ENCODE data around the gene ECHDC3. TPM values are rescaled to one million over a fixed set of nuclear protein-coding genes. Genes with fewer than 3 reads are reported as not detected.
"Not testable (repeated sequence)": the region's sequence is repeated elsewhere in the genome, so short reads cannot be mapped to it uniquely, and the experiment has no call there.

ECHDC3 gene
- polyA plus RNA-seq, 4 donors = 3.8 to 25.8 (median 9.7) TPM

DNA sequence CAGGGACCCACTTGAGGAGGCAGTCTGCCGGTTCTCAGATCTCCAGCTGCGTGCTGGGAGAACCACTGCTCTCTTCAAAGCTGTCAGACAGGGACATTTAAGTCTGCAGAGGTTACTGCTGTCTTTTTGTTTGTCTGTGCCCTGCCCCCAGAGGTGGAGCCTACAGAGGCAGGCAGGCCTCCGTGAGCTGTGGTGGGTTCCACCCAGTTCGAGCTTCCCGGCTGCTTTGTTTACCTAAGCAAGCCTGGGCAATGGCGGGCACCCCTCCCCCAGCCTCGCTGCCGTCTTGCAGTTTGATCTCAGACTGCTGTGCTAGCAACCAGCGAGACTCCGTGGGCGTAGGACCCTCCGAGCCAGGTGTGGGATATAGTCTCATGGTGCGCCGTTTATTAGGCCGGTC is 5.4 kb upstream of the ECHDC3 start:
- not testable (repeated sequence) for H3K27ac ChIP-seq (ENCODE audit: low read depth in 1 of 3, low read length in 2 of 3); DNase-seq; H3K4me3 ChIP-seq (ENCODE audit: low read depth in 1 of 3, low read length in 3 of 3); H3K36me3 ChIP-seq (ENCODE audit: control insufficient read depth in 3 of 3, insufficient read depth in 2 of 3, low read depth in 1 of 3, low read length in 3 of 3); FAIRE-seq; H3K4me1 ChIP-seq (ENCODE audit: control insufficient read depth in 3 of 3, insufficient read depth in 2 of 3, low read depth in 1 of 3, low read length in 2 of 3); H3K27me3 ChIP-seq (ENCODE audit: control insufficient read depth in 3 of 3, insufficient read depth in 3 of 3, low read length in 3 of 3); H3K9me3 ChIP-seq (ENCODE audit: control insufficient read depth in 2 of 2, insufficient read depth in 1 of 2, low read depth in 1 of 2, low read length in 1 of 2)
- WGBS, 3 donors = 100% methylated on average over 1 of the region's 15 CpGs; no CpG with 5 or more reads in 2 of the 3 donors

DNA sequence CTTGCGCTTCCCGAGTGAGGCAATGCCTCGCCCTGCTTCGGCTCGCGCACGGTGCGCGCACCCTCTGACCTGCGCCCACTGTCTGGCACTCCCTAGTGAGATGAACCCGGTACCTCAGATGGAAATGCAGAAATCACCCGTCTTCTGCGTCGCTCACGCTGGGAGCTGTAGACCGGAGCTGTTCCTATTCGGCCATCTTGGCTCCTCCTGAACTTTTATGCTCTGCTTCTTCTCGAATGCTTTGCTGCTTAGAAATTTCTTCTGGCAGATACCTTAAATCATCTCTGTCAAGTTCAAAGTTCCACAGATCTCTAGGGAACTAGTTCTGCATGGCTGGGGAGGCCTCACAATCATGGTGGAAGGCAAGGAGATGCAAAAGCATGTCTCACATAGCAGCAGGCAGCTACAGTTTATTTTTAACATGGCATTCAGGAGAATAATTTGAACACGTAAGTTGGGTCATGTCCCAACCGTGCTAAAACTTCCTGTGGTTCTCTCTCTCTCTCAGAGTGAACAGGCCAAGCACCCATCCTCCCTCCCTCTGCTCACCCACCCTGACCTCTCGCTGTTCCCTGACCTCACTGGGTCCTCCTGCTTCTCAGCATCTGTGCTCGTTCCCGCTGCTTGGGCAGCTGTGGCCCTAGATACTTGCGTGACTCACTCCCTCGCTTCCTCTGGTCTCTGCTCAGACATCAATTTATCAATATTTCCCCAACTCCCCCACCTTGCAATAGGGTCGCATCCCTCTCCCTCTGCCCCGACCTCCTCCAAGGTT is 4.7 kb upstream of the ECHDC3 start:
- not testable (repeated sequence) for FAIRE-seq; H3K36me3 ChIP-seq (ENCODE audit: control insufficient read depth in 3 of 3, insufficient read depth in 2 of 3, low read depth in 1 of 3, low read length in 3 of 3); H3K4me1 ChIP-seq (ENCODE audit: control insufficient read depth in 3 of 3, insufficient read depth in 2 of 3, low read depth in 1 of 3, low read length in 2 of 3); H3K9me3 ChIP-seq (ENCODE audit: control insufficient read depth in 2 of 2, insufficient read depth in 1 of 2, low read depth in 1 of 2, low read length in 1 of 2); DNase-seq; H3K4me3 ChIP-seq (ENCODE audit: low read depth in 1 of 3, low read length in 3 of 3); H3K27me3 ChIP-seq (ENCODE audit: control insufficient read depth in 3 of 3, insufficient read depth in 3 of 3, low read length in 3 of 3)
- WGBS, 3 donors = 49 to 74% (median 67%) methylated on average over 23 to 27 of the region's 27 CpGs
- H3K27ac ChIP-seq (ENCODE audit: low read depth in 1 of 3, low read length in 2 of 3) = peak overlapping the region in 1 of 3 donors; percentile 53

DNA sequence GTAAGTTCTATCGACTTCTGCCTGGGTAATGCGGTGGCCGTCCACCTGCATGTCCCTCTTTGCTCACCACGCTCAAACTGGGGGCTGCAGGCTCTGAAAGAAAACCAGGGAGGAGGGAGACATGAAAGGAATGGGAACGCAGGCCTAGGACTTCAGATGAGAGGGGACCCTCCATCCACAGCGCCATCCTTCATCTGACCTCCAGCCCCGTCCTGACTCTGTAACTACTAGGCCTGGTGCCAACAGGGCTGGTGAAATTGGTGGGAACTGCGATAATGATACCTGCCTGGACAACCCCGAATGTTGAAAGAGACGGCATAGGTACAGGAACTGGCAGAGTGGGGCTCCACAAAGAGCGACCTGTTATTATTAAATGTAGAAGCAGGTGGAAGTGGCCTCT is 1.3 kb upstream of the ECHDC3 start:
- Histone ChIP-seq H3K4me3 (ENCODE audit: low read depth in 1 of 3, low read length in 3 of 3) (no peak overlapping the region), H3K27ac (ENCODE audit: low read depth in 1 of 3, low read length in 2 of 3) (no peak overlapping the region), H3K36me3 (ENCODE audit: control insufficient read depth in 3 of 3, insufficient read depth in 2 of 3, low read depth in 1 of 3, low read length in 3 of 3) (peaks cover 0 to 5% (median 0%) of the 10 kb centered on the region in 3 donors), H3K27me3 (ENCODE audit: control insufficient read depth in 3 of 3, insufficient read depth in 3 of 3, low read length in 3 of 3) (no peaks in the 10 kb centered on the region), H3K4me1 (ENCODE audit: control insufficient read depth in 3 of 3, insufficient read depth in 2 of 3, low read depth in 1 of 3, low read length in 2 of 3) (peaks cover 0 to 8% (median 0%) of the 10 kb centered on the region in 3 donors), H3K9me3 (ENCODE audit: control insufficient read depth in 2 of 2, insufficient read depth in 1 of 2, low read depth in 1 of 2, low read length in 1 of 2) (no peaks in the 10 kb centered on the region)
- no peak for DNase-seq
- FAIRE-seq = no peak
- WGBS, 3 donors = 91 to 97% (median 95%) methylated on average over 11 of the region's 11 CpGs

DNA sequence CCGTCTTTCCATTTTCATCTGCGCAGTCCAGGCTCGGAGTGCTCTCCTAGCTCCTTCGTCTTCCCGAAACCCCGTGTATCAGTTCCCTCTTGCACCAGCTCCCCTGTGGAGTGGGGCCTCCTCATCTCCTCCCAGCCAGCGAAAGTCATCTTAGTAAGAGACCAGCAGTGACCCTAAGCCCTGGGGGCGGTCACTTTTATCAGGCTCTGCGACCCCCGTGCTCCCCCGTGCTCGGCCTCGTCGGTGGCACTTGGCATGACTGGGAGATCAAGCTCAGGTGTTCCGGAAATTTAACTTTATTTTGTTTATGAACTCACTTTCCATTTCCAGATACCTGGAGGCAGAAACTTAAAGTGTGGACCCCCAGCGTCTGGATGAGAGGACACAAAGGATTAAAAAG is 574 bp upstream of the ECHDC3 start:
- 71 to 74% (median 71%) methylated on average over 16 of the region's 16 CpGs for WGBS, 3 donors
- Histone ChIP-seq H3K4me1 (ENCODE audit: control insufficient read depth in 3 of 3, insufficient read depth in 2 of 3, low read depth in 1 of 3, low read length in 2 of 3) (peaks cover 0 to 8% (median 0%) of the 10 kb centered on the region in 3 donors), H3K9me3 (ENCODE audit: control insufficient read depth in 2 of 2, insufficient read depth in 1 of 2, low read depth in 1 of 2, low read length in 1 of 2) (no peaks in the 10 kb centered on the region), H3K4me3 (ENCODE audit: low read depth in 1 of 3, low read length in 3 of 3) (peak overlapping the region; percentile 32 to 49 (median 44)), H3K36me3 (ENCODE audit: control insufficient read depth in 3 of 3, insufficient read depth in 2 of 3, low read depth in 1 of 3, low read length in 3 of 3) (peaks cover 0 to 5% (median 0%) of the 10 kb centered on the region in 3 donors), H3K27me3 (ENCODE audit: control insufficient read depth in 3 of 3, insufficient read depth in 3 of 3, low read length in 3 of 3) (no peaks in the 10 kb centered on the region), H3K27ac (ENCODE audit: low read depth in 1 of 3, low read length in 2 of 3) (no peak overlapping the region)
- no peak for FAIRE-seq
- no peak for DNase-seq

DNA sequence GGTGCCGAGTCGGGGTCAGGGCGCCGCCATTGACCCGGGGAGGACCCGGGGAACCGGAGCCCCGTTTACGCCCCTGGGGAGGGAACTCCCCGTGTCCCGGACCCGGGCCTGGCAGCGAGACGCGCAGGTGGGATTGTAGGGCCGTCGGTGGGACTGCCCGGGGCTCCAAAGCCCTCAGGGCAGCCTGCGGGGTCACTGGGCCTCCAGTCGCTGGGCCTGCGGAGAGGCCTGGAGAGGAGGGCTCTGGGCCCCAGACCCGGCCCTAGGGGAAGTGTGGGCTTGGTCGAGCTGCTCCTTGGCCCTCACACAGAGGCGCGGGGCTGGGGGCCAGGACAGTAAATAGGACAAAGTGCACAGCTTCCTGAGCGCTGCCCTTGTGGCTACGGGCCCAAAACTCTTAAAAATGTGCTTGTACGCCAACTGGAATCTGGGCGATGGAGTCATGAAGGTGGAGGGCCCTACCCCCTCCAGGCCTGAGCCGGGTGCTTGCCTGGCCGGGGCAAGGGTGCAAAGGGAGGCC is 657 bp downstream of the ECHDC3 start:
- Histone ChIP-seq H3K9me3 (ENCODE audit: control insufficient read depth in 2 of 2, insufficient read depth in 1 of 2, low read depth in 1 of 2, low read length in 1 of 2) (no peaks in the 10 kb centered on the region), H3K27me3 (ENCODE audit: control insufficient read depth in 3 of 3, insufficient read depth in 3 of 3, low read length in 3 of 3) (no peaks in the 10 kb centered on the region), H3K4me1 (ENCODE audit: control insufficient read depth in 3 of 3, insufficient read depth in 2 of 3, low read depth in 1 of 3, low read length in 2 of 3) (peaks cover 0 to 8% (median 0%) of the 10 kb centered on the region in 3 donors), H3K4me3 (ENCODE audit: low read depth in 1 of 3, low read length in 3 of 3) (peak overlapping the region; percentile 44 to 57 (median 49)), H3K27ac (ENCODE audit: low read depth in 1 of 3, low read length in 2 of 3) (peak overlapping the region in 1 of 3 donors; percentile 87), H3K36me3 (ENCODE audit: control insufficient read depth in 3 of 3, insufficient read depth in 2 of 3, low read depth in 1 of 3, low read length in 3 of 3) (peaks cover 0 to 7% (median 0%) of the 10 kb centered on the region in 3 donors)
- DNase-seq (peak in 1 of 2 donors; percentile 12), FAIRE-seq (no peak)
- 23 to 58% (median 41%) methylated on average over 22 to 31 of the region's 31 CpGs for WGBS, 3 donors

DNA sequence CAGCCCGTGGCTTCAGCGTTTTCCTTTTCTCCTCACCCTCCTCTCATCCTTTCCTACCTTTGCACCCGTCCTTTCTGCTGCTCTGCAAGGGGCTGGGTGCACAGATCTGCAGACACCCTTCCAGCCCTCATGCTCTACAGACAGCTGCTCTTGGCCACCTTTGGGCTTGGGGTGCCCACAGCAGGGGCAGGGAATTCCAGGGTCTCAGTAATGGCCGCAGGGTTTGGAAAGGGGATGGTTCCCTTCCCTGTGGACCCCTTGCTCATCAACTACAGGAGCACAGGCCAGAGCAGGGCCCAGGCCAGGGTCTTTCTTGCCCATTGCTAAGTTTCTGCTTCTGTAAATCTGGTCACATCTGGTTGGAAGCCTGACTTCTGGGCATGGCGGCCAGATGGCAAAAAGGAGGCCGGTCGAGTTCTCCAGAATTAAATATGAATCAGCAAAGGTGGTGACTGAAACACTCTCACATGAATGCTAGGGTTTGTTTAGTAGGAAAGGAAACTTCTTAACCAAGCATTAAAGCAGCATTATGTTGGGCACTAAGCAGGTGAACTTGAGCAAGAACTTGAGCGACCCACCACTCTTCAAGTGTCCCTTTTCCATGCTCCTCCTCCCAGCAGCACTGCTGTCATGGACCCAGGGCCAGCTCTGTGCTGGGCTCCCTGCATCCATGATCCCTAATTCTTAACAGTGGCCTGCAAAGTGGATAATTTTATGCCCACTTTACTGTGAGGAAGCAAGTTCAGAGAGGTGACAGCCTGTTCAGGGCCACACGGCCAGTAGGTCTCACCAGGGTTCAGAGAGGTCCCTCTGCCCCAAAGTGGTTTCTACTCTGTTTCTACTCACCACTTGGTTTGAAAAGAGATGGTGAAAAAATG is 1.5 kb downstream of the ECHDC3 start:
- Histone ChIP-seq H3K9me3 (ENCODE audit: control insufficient read depth in 2 of 2, insufficient read depth in 1 of 2, low read depth in 1 of 2, low read length in 1 of 2) (no peaks in the 10 kb centered on the region), H3K36me3 (ENCODE audit: control insufficient read depth in 3 of 3, insufficient read depth in 2 of 3, low read depth in 1 of 3, low read length in 3 of 3) (peaks cover 0 to 10% (median 0%) of the 10 kb centered on the region in 3 donors), H3K27me3 (ENCODE audit: control insufficient read depth in 3 of 3, insufficient read depth in 3 of 3, low read length in 3 of 3) (no peaks in the 10 kb centered on the region), H3K4me3 (ENCODE audit: low read depth in 1 of 3, low read length in 3 of 3) (peak overlapping the region in 1 of 3 donors; percentile 57), H3K27ac (ENCODE audit: low read depth in 1 of 3, low read length in 2 of 3) (no peak overlapping the region), H3K4me1 (ENCODE audit: control insufficient read depth in 3 of 3, insufficient read depth in 2 of 3, low read depth in 1 of 3, low read length in 2 of 3) (peaks cover 0 to 8% (median 0%) of the 10 kb centered on the region in 3 donors)
- WGBS, 3 donors = 78 to 81% (median 80%) methylated on average over 9 of the region's 9 CpGs
- DNase-seq (no peak), FAIRE-seq (no peak)

DNA sequence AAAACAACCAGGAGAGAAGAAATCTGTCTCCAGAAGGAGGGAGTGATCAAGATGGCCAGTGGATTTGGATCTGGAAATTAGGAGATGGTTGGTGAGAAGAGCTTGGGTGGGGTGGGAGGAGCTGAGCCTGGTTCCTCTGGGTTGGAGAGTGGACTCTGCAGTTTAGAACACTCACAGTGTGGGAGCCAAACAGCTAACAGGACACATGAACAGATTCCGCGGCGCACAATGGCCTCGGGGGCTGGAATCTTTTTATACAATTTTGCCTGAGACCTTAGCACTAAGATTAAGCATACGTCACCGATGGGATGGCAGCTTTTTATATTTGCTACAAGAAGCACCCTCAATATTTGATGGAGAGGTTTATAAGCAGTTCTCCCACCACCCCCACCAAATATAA is 2.9 kb downstream of the ECHDC3 start:
- FAIRE-seq = no peak

DNA sequence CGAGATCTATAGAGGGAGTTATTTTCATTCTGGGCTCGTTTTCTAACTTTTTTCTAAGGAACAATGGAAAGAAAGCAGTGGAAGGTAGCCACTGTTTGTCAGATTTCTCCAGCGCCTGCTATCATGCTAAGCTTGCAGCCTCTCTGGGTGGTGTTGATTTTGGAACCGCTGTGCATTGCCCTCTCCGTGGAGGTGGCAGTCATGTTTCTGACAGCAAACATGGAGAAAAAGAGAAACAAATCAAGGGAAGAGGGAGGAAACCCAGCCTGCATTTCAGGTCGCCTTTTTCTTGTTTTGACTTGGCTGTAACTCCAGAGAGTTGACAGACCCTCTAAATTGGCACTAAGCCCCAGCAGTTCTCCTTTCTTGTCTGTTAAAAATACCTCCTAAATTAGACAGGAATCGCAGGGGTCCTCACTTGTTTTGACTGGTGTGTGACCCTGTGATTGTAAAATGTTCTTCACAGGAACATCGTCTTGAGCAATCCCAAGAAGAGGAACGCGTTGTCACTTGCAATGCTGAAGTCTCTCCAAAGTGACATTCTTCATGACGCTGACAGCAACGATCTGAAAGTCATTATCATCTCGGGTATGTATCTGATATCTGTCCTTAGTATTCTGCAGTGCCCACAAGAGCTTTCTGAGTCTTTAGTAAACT is 4.8 kb downstream of the ECHDC3 start:
- H3K4me3 ChIP-seq (ENCODE audit: low read depth in 1 of 3, low read length in 3 of 3) = no peak overlapping the region
- H3K27ac ChIP-seq (ENCODE audit: low read depth in 1 of 3, low read length in 2 of 3) = peak overlapping the region in 1 of 3 donors; percentile 6
- 64 to 72% (median 66%) methylated on average over 13 of the region's 13 CpGs for WGBS, 3 donors

More for the DNA sequence above, 2.9 kb downstream of the ECHDC3 start:
- DNase-seq = no peak
- 81 to 82% (median 81%) methylated on average over 6 of the region's 6 CpGs for WGBS, 3 donors
- H3K27ac ChIP-seq (ENCODE audit: low read depth in 1 of 3, low read length in 2 of 3) = no peak overlapping the region
- peaks cover 0 to 8% (median 0%) of the 10 kb centered on the region in 3 donors for H3K4me1 ChIP-seq (ENCODE audit: control insufficient read depth in 3 of 3, insufficient read depth in 2 of 3, low read depth in 1 of 3, low read length in 2 of 3)
- H3K4me3 ChIP-seq (ENCODE audit: low read depth in 1 of 3, low read length in 3 of 3) = no peak overlapping the region
- peaks cover 0 to 15% (median 0%) of the 10 kb centered on the region in 3 donors for H3K36me3 ChIP-seq (ENCODE audit: control insufficient read depth in 3 of 3, insufficient read depth in 2 of 3, low read depth in 1 of 3, low read length in 3 of 3)
- H3K27me3 ChIP-seq (ENCODE audit: control insufficient read depth in 3 of 3, insufficient read depth in 3 of 3, low read length in 3 of 3) = no peaks in the 10 kb centered on the region
- no peaks in the 10 kb centered on the region for H3K9me3 ChIP-seq (ENCODE audit: control insufficient read depth in 2 of 2, insufficient read depth in 1 of 2, low read depth in 1 of 2, low read length in 1 of 2)

More for the DNA sequence above, 4.8 kb downstream of the ECHDC3 start:
- Histone ChIP-seq H3K9me3 (ENCODE audit: control insufficient read depth in 2 of 2, insufficient read depth in 1 of 2, low read depth in 1 of 2, low read length in 1 of 2) (no peaks in the 10 kb centered on the region), H3K36me3 (ENCODE audit: control insufficient read depth in 3 of 3, insufficient read depth in 2 of 3, low read depth in 1 of 3, low read length in 3 of 3) (peaks cover 0 to 15% (median 1%) of the 10 kb centered on the region in 3 donors), H3K27me3 (ENCODE audit: control insufficient read depth in 3 of 3, insufficient read depth in 3 of 3, low read length in 3 of 3) (no peaks in the 10 kb centered on the region), H3K4me1 (ENCODE audit: control insufficient read depth in 3 of 3, insufficient read depth in 2 of 3, low read depth in 1 of 3, low read length in 2 of 3) (peaks cover 0 to 2% (median 0%) of the 10 kb centered on the region in 3 donors)
- FAIRE-seq (no peak), DNase-seq (no peak)

All from small intestine (tissue), 7 donors.